Nephron (organoid): Measurements from ENCODE around the gene CPEB4.
A peak's percentile ranks its signal among the peaks of the same experiment; 100 is the strongest.

ENCODE experiments used
- H3K27ac Mint-ChIP-seq, 3 experiments: 2 replicates each; pipeline ENCODE4 v1.8.0; 2020; ENCODE audit warnings: mixed read lengths in 3 of 3, mild to moderate bottlenecking in 2 of 3, moderate library complexity in 1 of 3
- H3K27me3 Mint-ChIP-seq: 2 replicates; pipeline ENCODE4 v1.8.0; 2021; ENCODE audit warnings: low read depth, mild to moderate bottlenecking, moderate library complexity, mixed read lengths
- H3K36me3 Mint-ChIP-seq: 2 replicates; pipeline ENCODE4 v1.8.0; 2020; ENCODE audit warnings: low read depth, mixed read lengths
- H3K4me1 Mint-ChIP-seq: 2 replicates; pipeline ENCODE4 v1.8.0; 2020; ENCODE audit warnings: mixed read lengths
- H3K4me3 Mint-ChIP-seq, 3 experiments: 2 replicates each; pipeline ENCODE4 v1.8.0; 2020; ENCODE audit warnings: mild to moderate bottlenecking in 3 of 3, mixed read lengths in 3 of 3, moderate library complexity in 2 of 3
- H3K9me3 Mint-ChIP-seq: 2 replicates; pipeline ENCODE4 v1.8.0; 2020; ENCODE audit warnings: mixed read lengths
- CTCF ChIP-seq, 3 experiments: fragments of 200-600 bp; sonication (generic); IDR thresholded peaks; one replicate each; pipeline ENCODE4 v1.5.0; 2021; ENCODE audit warnings: antibody characterized with exemption in 3 of 3; ENCODE audit not compliant: unreplicated experiment in 3 of 3

The CPEB4 gene

DNA sequence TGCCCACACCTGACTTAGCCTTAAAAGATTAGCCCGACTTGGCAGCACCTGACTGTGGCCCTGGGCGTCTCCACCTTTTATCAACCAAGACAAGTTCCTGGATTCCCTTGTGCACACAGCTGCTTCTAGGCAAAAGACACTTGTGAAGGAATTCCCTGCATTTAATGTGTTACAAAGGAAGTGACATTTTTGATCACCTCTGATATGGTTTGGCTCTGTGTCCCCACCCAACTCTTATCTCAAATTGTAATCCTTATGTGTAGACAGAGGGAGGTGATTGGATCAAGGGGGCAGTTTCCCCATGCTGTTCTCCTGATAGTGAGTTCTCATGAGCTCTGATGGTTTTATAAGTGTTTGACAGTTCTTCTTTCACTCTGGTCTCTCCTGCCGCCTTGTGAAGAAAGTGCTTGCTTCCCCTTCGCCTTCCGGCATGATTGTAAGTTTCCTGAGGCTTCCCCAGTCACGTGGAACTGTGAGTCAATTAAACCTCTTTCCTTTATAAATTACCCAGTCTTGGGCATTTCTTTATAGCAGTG is 2.6 kb upstream of the CPEB4 start:
- no peaks in the 10 kb centered on the region for H3K36me3 Mint-ChIP-seq
- peak overlapping the region in 1 of 3 experiments; percentile 4 for H3K4me3 Mint-ChIP-seq
- H3K27me3 Mint-ChIP-seq: peaks cover 14% of the 10 kb centered on the region
- H3K4me1 Mint-ChIP-seq: peaks cover 14% of the 10 kb centered on the region
- H3K9me3 Mint-ChIP-seq: no peaks in the 10 kb centered on the region
- peak overlapping the region; percentile 25 to 98 (median 31) for H3K27ac Mint-ChIP-seq
- TF ChIP-seq CTCF (IDR thresholded peaks at IDR 0.05; ENCODE audit: unreplicated experiment in 3 of 3): no peak

DNA sequence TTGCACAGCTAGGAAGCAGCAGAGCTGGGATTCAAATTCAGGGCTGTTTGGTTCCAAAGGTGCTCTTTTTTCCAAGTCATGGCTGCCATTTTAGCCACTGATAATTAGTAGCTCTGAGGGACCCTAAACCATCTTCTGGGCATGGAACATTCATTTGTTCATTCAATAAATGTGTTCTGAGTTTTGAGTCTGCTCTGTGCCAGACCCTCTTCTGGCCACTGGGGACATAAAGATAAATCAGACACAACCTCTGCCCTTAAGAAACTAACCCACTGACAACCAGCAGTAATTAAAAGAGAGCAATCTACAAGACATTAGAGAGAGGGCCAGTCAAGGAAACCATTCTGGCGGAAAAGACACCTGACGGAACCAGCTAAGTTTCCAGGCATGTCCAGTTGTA is 2.0 kb upstream of the CPEB4 start:
- Mint-ChIP-seq H3K4me3 (peak overlapping the region; percentile 45 to 77 (median 75)), H3K9me3 (no peaks in the 10 kb centered on the region), H3K27me3 (peaks cover 17% of the 10 kb centered on the region), H3K4me1 (peaks cover 18% of the 10 kb centered on the region), H3K36me3 (no peaks in the 10 kb centered on the region), H3K27ac (peak overlapping the region; percentile 97 to 99 (median 98))
- no peak for TF ChIP-seq CTCF (IDR thresholded peaks at IDR 0.05; ENCODE audit: unreplicated experiment in 3 of 3)

GRCh38 chr5:173888473-173889131 is 453 bp downstream of the CPEB4 start:
- Mint-ChIP-seq H3K27ac (peak overlapping the region; percentile 97 to 99 (median 98)), H3K27me3 (peaks cover 17% of the 10 kb centered on the region), H3K36me3 (peaks cover 4% of the 10 kb centered on the region), H3K4me3 (peak overlapping the region; percentile 94 to 97 (median 95)), H3K9me3 (no peaks in the 10 kb centered on the region), H3K4me1 (peaks cover 32% of the 10 kb centered on the region)
- no peak for TF ChIP-seq CTCF (IDR thresholded peaks at IDR 0.05; ENCODE audit: unreplicated experiment in 3 of 3)

GRCh38 chr5:173890195-173890991 is 2.2 kb downstream of the CPEB4 start:
- Mint-ChIP-seq H3K27me3 (peaks cover 17% of the 10 kb centered on the region), H3K36me3 (peaks cover 4% of the 10 kb centered on the region), H3K9me3 (no peaks in the 10 kb centered on the region), H3K27ac (peak overlapping the region; percentile 6 to 60 (median 55)), H3K4me3 (peak overlapping the region; percentile 94 to 97 (median 95)), H3K4me1 (peaks cover 32% of the 10 kb centered on the region)
- TF ChIP-seq CTCF (IDR thresholded peaks at IDR 0.05; ENCODE audit: unreplicated experiment in 3 of 3): no peak

- peaks cover 17% of the 10 kb centered on the region for H3K27me3 Mint-ChIP-seq
- TF ChIP-seq CTCF (IDR thresholded peaks at IDR 0.05; ENCODE audit: unreplicated experiment in 3 of 3): no peak
- peak overlapping the region; percentile 84 to 87 (median 85) for H3K4me3 Mint-ChIP-seq
- no peaks in the 10 kb centered on the region for H3K9me3 Mint-ChIP-seq
- peak overlapping the region; percentile 17 to 70 (median 49) for H3K27ac Mint-ChIP-seq
- peaks cover 4% of the 10 kb centered on the region for H3K36me3 Mint-ChIP-seq
- peaks cover 32% of the 10 kb centered on the region for H3K4me1 Mint-ChIP-seq
Observed at GRCh38 chr5:173891308-173892116, 3.4 kb downstream of the CPEB4 start.
